Kidney (tissue), 14 donors: ENCODE results near the gene C11orf21. TPM values are rescaled to one million over a fixed set of nuclear protein-coding genes. Genes with fewer than 3 reads are reported as not detected.

ENCODE experiments used
- DNase-seq, 5 donors: peaks; one replicate each; pipeline ENCODE4 v3.0.0-alpha.2; 2013 to 2020
- FAIRE-seq: peaks from 2 replicates; lab custom pipeline; 2012; peaks lifted over from hg19 to GRCh38; lab: Jason Lieb, UNC
- H3K27ac ChIP-seq, 2 donors: one replicate each; pipeline ENCODE4 v1.7.0; 2013; ENCODE audit warnings: low read depth in 2 of 2, low read length in 2 of 2, inconsistent platforms in 1 of 2
- H3K27me3 ChIP-seq: one replicate; pipeline ENCODE4 v1.7.1; 2013; ENCODE audit warnings: low read length, inconsistent platforms; ENCODE audit not compliant: control insufficient read depth, insufficient read depth
- H3K36me3 ChIP-seq, 3 donors: one replicate each; pipeline versions ENCODE4 v1.7.0 to v1.7.1; 2013; ENCODE audit warnings: low read length in 3 of 3, control low read depth in 1 of 3, inconsistent platforms in 1 of 3; ENCODE audit not compliant: insufficient read depth in 3 of 3, control insufficient read depth in 2 of 3
- H3K4me1 ChIP-seq, 3 donors: one replicate each; pipeline versions ENCODE4 v1.7.0 to v1.7.1; 2013; ENCODE audit warnings: low read length in 3 of 3, inconsistent platforms in 1 of 3, low read depth in 1 of 3; ENCODE audit not compliant: control insufficient read depth in 2 of 3, insufficient read depth in 2 of 3
- H3K4me3 ChIP-seq, 3 donors: one replicate each; pipeline versions ENCODE4 v1.7.0 to v1.8.1; 2013; ENCODE audit warnings: low read length in 3 of 3, control low read depth in 1 of 3, inconsistent platforms in 1 of 3
- H3K9ac ChIP-seq, 3 donors: one replicate each; pipeline versions ENCODE4 v1.7.0 to v1.7.1; 2013; ENCODE audit warnings: low read length in 3 of 3, control low read depth in 1 of 3, inconsistent platforms in 1 of 3
- H3K9me3 ChIP-seq, 3 donors: one replicate each; pipeline versions ENCODE4 v1.7.0 to v1.7.1; 2013; ENCODE audit warnings: low read length in 3 of 3, control low read depth in 1 of 3, inconsistent platforms in 1 of 3; ENCODE audit not compliant: control insufficient read depth in 2 of 3, insufficient read depth in 1 of 3
- intact Hi-C: fragments of 100-400 bp; cut with DNase I; formaldehyde crosslinking; loops from one replicate; pipeline ENCODE4 v1.11.1; 2022
- polyA plus RNA-seq: library from polyadenylated mRNA; stranded (reverse); fragments of 350-450 nt; fragmentation: Illumina TruSeq; extraction: RNeasy Lipid Tissue Mini Kit (QIAGEN cat#74804); gene quantifications from one replicate; pipeline ENCODE4 v1.2.3, GENCODE V29; 2014; ENCODE audit warnings: low read depth, low replicate concordance; ENCODE audit not compliant: insufficient read depth
- total RNA-seq: library from RNA; stranded (reverse); fragmentation: NEBNext Ultra II Directional; extraction: Animal tissue kit (Norgen Biotek cat#: 25700); gene quantifications from one replicate; pipeline ENCODE4 v1.2.1, GENCODE V29; 2021
- TF ChIP-seq, protein P1 (sequence below): IDR thresholded peaks from 3 replicates; pipeline ENCODE4 v1.5.1; 2012; ENCODE audit warnings: mild to moderate bottlenecking, moderate library complexity, borderline replicate concordance; ENCODE audit not compliant: insufficient read depth; ENCODE audit errors: extremely low read depth
- donor health status: control.
- donor health status: control.
- donor health status: control.
- donor health status: control.
- donor health status: control.
- donor health status: DM: yes; HTN: yes; CAD: no.
- donor health status: Normal renal cell carcinoma (clear cell type).

The C11orf21 gene
- total and polyA plus RNA-seq, 2 donors from 2014 or later, result 0.17 to 4.9 TPM

DNA sequence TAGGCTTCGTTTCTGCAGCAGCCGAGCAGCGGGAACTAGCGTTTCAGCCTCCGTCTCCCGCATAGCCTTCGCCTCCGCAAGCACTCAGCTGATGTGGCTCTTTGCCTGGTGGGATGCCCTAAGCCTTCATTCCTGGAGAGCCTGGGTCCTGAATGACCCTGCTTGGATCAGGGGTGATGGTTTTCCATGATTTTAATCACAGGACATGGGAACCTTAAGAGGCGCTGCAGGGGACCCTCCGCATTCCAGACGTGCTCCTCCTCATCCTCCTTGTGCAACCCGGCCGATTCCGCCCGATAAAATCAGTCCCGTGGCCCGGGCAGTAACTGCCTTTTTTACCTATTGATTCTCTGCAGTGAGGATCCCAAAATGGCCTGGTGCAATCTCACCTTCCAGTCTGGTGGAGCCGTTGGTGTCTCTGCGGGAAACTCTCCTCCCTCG lies 8.2 kb downstream of the C11orf21 start:
- Histone ChIP-seq H3K36me3 (no peaks in the 10 kb centered on the region), H3K4me3 (no peak overlapping the region), H3K27ac (no peak overlapping the region), H3K27me3 (no peaks in the 10 kb centered on the region), H3K4me1 (peaks cover 0 to 3% (median 0%) of the 10 kb centered on the region in 3 donors), H3K9ac (no peak overlapping the region), H3K9me3 (no peaks in the 10 kb centered on the region)
- intact Hi-C loops, result no loop called here
- no peak for FAIRE-seq
- DNase-seq, result peak in 3 of 5 donors; percentile 7 to 43 (median 22)
- TF ChIP-seq, protein P1, sequence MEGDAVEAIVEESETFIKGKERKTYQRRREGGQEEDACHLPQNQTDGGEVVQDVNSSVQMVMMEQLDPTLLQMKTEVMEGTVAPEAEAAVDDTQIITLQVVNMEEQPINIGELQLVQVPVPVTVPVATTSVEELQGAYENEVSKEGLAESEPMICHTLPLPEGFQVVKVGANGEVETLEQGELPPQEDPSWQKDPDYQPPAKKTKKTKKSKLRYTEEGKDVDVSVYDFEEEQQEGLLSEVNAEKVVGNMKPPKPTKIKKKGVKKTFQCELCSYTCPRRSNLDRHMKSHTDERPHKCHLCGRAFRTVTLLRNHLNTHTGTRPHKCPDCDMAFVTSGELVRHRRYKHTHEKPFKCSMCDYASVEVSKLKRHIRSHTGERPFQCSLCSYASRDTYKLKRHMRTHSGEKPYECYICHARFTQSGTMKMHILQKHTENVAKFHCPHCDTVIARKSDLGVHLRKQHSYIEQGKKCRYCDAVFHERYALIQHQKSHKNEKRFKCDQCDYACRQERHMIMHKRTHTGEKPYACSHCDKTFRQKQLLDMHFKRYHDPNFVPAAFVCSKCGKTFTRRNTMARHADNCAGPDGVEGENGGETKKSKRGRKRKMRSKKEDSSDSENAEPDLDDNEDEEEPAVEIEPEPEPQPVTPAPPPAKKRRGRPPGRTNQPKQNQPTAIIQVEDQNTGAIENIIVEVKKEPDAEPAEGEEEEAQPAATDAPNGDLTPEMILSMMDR, result no peak

DNA sequence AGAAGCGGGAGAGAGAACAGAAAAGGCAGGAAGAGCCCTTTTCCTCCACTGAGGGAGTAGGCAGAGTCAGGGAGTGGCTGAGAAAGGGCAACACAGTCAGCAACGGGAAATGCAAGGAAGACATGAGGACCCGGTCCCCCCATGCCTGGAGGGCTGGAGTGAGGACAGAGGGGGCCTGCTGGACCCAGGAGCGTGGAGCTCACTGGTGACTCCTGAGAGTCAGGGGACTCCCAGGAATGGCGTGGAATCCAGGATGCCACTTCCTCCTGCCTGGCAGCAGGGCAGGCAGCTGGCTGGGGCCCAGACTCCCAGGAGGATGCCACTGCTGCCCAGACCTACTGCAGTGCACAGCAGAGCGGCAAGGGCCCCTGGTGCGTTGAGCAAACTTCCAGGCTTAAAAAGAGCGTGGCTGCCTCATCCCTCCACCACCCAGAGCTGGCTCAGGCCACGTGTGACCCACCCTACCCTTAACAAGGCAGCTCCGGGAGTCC lies 11.3 kb downstream of the C11orf21 start:
- FAIRE-seq (no peak), DNase-seq (peak in 3 of 5 donors; percentile 7 to 69 (median 32))
- Histone ChIP-seq H3K27me3 (no peaks in the 10 kb centered on the region), H3K9ac (no peak overlapping the region), H3K4me3 (no peak overlapping the region), H3K36me3 (no peaks in the 10 kb centered on the region), H3K4me1 (peaks cover 0 to 3% (median 2%) of the 10 kb centered on the region in 3 donors), H3K9me3 (no peaks in the 10 kb centered on the region), H3K27ac (no peak overlapping the region)
- intact Hi-C loops, result no loop called here
- TF ChIP-seq, protein P1, result no peak

DNA sequence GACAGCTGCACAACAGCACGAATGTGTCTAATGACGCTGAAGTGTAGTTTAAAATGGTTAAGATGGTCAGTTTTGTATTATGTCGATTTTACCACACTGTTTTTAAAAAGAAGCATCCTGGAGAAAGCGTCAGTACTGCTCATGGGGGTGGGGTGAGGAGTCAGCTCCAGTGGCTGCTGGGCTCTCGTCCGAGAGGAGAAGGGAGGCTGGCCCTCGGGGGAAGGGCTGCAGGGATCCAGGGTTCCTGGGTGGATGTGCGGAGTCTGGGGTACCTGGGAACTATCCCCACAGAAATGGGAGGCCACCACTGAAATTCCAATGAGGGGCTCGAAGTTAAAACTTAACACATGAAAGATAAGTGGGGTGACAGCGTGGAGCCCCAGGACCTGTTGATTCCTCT lies 11.9 kb downstream of the C11orf21 start:
- peak in 3 of 5 donors; percentile 7 to 51 (median 16) for DNase-seq
- Histone ChIP-seq H3K27me3 (no peaks in the 10 kb centered on the region), H3K9ac (no peak overlapping the region), H3K9me3 (no peaks in the 10 kb centered on the region), H3K4me1 (peaks cover 0 to 3% (median 2%) of the 10 kb centered on the region in 3 donors), H3K4me3 (no peak overlapping the region), H3K36me3 (no peaks in the 10 kb centered on the region), H3K27ac (no peak overlapping the region)
- intact Hi-C loops, result no loop called here
- no peak for FAIRE-seq
- TF ChIP-seq, protein P1, result no peak

DNA sequence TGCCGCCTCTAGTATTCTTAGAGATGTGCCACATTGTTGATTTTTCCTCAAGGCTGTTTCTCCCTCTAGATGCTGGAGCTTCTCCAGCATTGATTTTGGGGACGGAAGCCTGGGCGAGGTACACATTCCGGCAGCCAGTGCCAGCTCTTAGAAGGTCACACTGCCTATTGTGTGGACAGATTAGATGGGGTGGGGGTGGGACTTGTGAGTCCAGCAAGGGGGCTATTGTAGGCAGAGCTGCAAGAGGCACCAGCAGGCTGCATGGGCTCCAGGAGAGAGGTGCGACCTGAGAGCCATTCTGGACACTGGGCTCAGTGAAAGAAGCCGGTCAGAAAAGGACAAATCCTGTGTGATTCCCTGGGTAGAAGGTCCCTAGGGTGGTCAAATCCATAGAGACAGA lies 12.4 kb downstream of the C11orf21 start:
- Histone ChIP-seq H3K4me3 (no peak overlapping the region), H3K4me1 (peaks cover 0 to 3% (median 2%) of the 10 kb centered on the region in 3 donors), H3K9me3 (no peaks in the 10 kb centered on the region), H3K9ac (no peak overlapping the region), H3K27me3 (no peaks in the 10 kb centered on the region), H3K36me3 (no peaks in the 10 kb centered on the region), H3K27ac (no peak overlapping the region)
- intact Hi-C loops, result no loop called here
- TF ChIP-seq, protein P1, result no peak
- peak in 2 of 5 donors; percentile 21 to 32 for DNase-seq
- FAIRE-seq, result no peak
